HEK293 (cell line): ENCODE results near the gene DOCK9.
A peak's percentile ranks its signal among the peaks of the same experiment; 100 is the strongest.

Experiments
- CTCF ChIA-PET: fragments of 350-600 bp; formaldehyde crosslinking; extraction: SDS; loops from one replicate; lab custom pipeline; 2021; ENCODE audit warnings: antibody characterized with exemption; lab: Yijun Ruan, JAX
- POLR2A ChIA-PET: fragments of 300-600 bp; formaldehyde crosslinking; extraction: SDS; loops from one replicate; lab custom pipeline; 2020; ENCODE audit warnings: antibody characterized with exemption, inconsistent platforms; lab: Yijun Ruan, JAX
- H3K27ac ChIP-seq: fragments of 200-500 bp; sonication (Bioruptor generic); 2 replicates; pipeline ENCODE4 v1.5.1; 2014; ENCODE audit warnings: low read depth, low read length, control low read depth, inconsistent platforms; ENCODE audit errors: extremely low read depth
- H3K36me3 ChIP-seq, 2 experiments: fragments of 200-500 bp in 1 of 2; sonication (Bioruptor generic) in 1 of 2; 1 replicate in 1 of 2; 2 replicates in 1 of 2; pipeline ENCODE4 v1.5.1; 2014 to 2017; ENCODE audit warnings: inconsistent platforms in 2 of 2, low read length in 2 of 2; ENCODE audit not compliant: control insufficient read depth in 2 of 2, insufficient read depth in 1 of 2
- H3K4me1 ChIP-seq: fragments of 200-500 bp; sonication (Bioruptor generic); 2 replicates; pipeline ENCODE4 v1.5.1; 2014; ENCODE audit warnings: mild to moderate bottlenecking, low read length, inconsistent platforms; ENCODE audit not compliant: control insufficient read depth, insufficient read depth
- H3K4me3 ChIP-seq: 2 replicates; pipeline ENCODE4 v1.5.1; 2011; ENCODE audit warnings: low read depth, mild to moderate bottlenecking, control low read depth, low read length, moderate library complexity
- H3K9me3 ChIP-seq: fragments of 200-500 bp; sonication (Bioruptor generic); 2 replicates; pipeline ENCODE4 v1.5.1; 2014; ENCODE audit warnings: low read depth, low read length, inconsistent platforms; ENCODE audit not compliant: control insufficient read depth, insufficient read depth
- GLI2 ChIP-seq: fragments of 450-650 bp; formaldehyde crosslinking; IDR thresholded peaks from 2 replicates; pipeline ENCODE4; 2017; ENCODE audit warnings: missing biosample characterization, missing genetic modification characterization, low read depth, borderline replicate concordance
- KLF9 ChIP-seq: fragments of 450-650 bp; formaldehyde crosslinking; IDR thresholded peaks from 2 replicates; pipeline ENCODE4 v1.5.1; 2016; ENCODE audit warnings: missing biosample characterization, missing genetic modification characterization, low read depth
- MYNN ChIP-seq: fragments of 450-650 bp; formaldehyde crosslinking; IDR thresholded peaks from 2 replicates; pipeline ENCODE4 v1.5.1; 2016; ENCODE audit warnings: missing biosample characterization, missing genetic modification characterization, borderline replicate concordance
- ZIC2 ChIP-seq: fragments of 450-650 bp; formaldehyde crosslinking; IDR thresholded peaks from 2 replicates; pipeline ENCODE4 v1.5.1; 2016; ENCODE audit warnings: missing biosample characterization, missing genetic modification characterization
- ZNF266 ChIP-seq: fragments of 450-650 bp; formaldehyde crosslinking; IDR thresholded peaks from 2 replicates; pipeline ENCODE4 v1.5.1; 2016; ENCODE audit warnings: missing biosample characterization, missing genetic modification characterization, low read depth
- ZNF366 ChIP-seq: fragments of 450-650 bp; formaldehyde crosslinking; conservative IDR thresholded peaks from 2 replicates; pipeline ENCODE4 v1.5.1; 2016; ENCODE audit warnings: missing biosample characterization, missing genetic modification characterization
- ZNF501 ChIP-seq: fragments of 450-650 bp; formaldehyde crosslinking; IDR thresholded peaks from 2 replicates; pipeline ENCODE4 v1.5.1; 2016; ENCODE audit warnings: missing biosample characterization, missing genetic modification characterization
- ZNF510 ChIP-seq: fragments of 450-650 bp; formaldehyde crosslinking; IDR thresholded peaks from 2 replicates; pipeline ENCODE4 v1.5.1; 2018; ENCODE audit warnings: mild to moderate bottlenecking, missing genetic modification characterization, missing biosample characterization; ENCODE audit not compliant: insufficient replicate concordance
- ZNF548 ChIP-seq: fragments of 450-650 bp; formaldehyde crosslinking; IDR thresholded peaks from 2 replicates; pipeline ENCODE4 v1.5.1; 2016; ENCODE audit warnings: missing biosample characterization, missing genetic modification characterization
- ZNF558 ChIP-seq: fragments of 450-650 bp; formaldehyde crosslinking; IDR thresholded peaks from 2 replicates; pipeline ENCODE4 v1.5.1; 2016; ENCODE audit warnings: missing biosample characterization, missing genetic modification characterization
- ZNF561 ChIP-seq: fragments of 450-650 bp; IDR thresholded peaks from 2 replicates; pipeline ENCODE4 v1.5.1; 2018; ENCODE audit warnings: missing biosample characterization, missing genetic modification characterization, borderline replicate concordance
- ZNF701 ChIP-seq: fragments of 450-650 bp; formaldehyde crosslinking; IDR thresholded peaks from 2 replicates; pipeline ENCODE4 v1.5.1; 2016; ENCODE audit warnings: missing biosample characterization, missing genetic modification characterization
- ZNF768 ChIP-seq: fragments of 450-650 bp; formaldehyde crosslinking; IDR thresholded peaks from 2 replicates; pipeline ENCODE4 v1.5.1; 2018; ENCODE audit warnings: missing biosample characterization, mild to moderate bottlenecking, missing genetic modification characterization
- ZNF777 ChIP-seq: fragments of 450-650 bp; formaldehyde crosslinking; IDR thresholded peaks from 2 replicates; pipeline ENCODE4 v1.5.1; 2017; ENCODE audit warnings: missing biosample characterization, missing genetic modification characterization, borderline replicate concordance
- ZSCAN23 ChIP-seq: fragments of 450-650 bp; formaldehyde crosslinking; IDR thresholded peaks from 2 replicates; pipeline ENCODE4 v1.5.1; 2016; ENCODE audit warnings: missing biosample characterization, missing genetic modification characterization
- TF ChIP-seq, protein P1 (sequence below): fragments of 450-650 bp; formaldehyde crosslinking; IDR thresholded peaks from 2 replicates; pipeline ENCODE4 v1.5.1; 2016; ENCODE audit warnings: missing biosample characterization, missing genetic modification characterization
- TF ChIP-seq, protein P2 (sequence below): fragments of 450-650 bp; formaldehyde crosslinking; IDR thresholded peaks from 2 replicates; pipeline ENCODE4 v1.5.1; 2016; ENCODE audit warnings: missing biosample characterization, missing genetic modification characterization
- TF ChIP-seq, protein P3 (sequence below): fragments of 450-650 bp; formaldehyde crosslinking; IDR thresholded peaks from 2 replicates; pipeline ENCODE4 v1.5.1; 2016; ENCODE audit warnings: missing biosample characterization, missing genetic modification characterization
- TF ChIP-seq, protein P4 (sequence below): fragments of 450-650 bp; formaldehyde crosslinking; IDR thresholded peaks from 2 replicates; pipeline ENCODE4 v1.5.1; 2016; ENCODE audit warnings: missing biosample characterization, missing genetic modification characterization

DOCK9 gene

DNA sequence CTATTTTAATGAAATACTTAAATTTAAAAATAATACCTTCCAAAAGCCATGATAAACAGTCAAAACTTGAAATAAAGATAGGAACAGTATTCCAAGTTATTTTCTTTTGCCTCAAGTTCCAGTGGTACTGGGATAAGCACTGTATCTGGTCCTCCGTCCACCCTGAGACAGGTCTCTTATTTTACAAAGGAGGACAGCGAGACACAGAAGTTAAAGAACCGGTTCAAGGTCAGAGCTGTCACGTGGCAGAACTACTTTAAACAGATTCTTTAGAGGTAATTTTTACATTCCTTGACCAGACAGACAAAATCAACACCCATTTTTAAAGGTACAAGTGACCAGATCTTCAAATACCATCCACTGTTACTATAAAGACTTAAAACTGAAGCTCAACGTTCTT is 10.4 kb upstream of the DOCK9 start:
- POLR2A ChIA-PET: no interaction called here
- Histone ChIP-seq H3K4me1 (0 out of 2 replicates have a peak, but pooled peaks cover 2% of the 10 kb centered on the region), H3K4me3 (no peak overlapping the region), H3K27ac (no peak overlapping the region), H3K36me3 (no peaks in the 10 kb centered on the region), H3K9me3 (no peaks in the 10 kb centered on the region)
- CTCF ChIA-PET: no interaction called here
- no peak for TF ChIP-seq ZNF558 (tag by site-specific recombination)
- no peak for TF ChIP-seq ZNF768 (tag by site-specific recombination)
- no peak for TF ChIP-seq MYNN (tag by site-specific recombination)
- no peak for TF ChIP-seq ZSCAN23 (tag by site-specific recombination)
- TF ChIP-seq, protein P1, sequence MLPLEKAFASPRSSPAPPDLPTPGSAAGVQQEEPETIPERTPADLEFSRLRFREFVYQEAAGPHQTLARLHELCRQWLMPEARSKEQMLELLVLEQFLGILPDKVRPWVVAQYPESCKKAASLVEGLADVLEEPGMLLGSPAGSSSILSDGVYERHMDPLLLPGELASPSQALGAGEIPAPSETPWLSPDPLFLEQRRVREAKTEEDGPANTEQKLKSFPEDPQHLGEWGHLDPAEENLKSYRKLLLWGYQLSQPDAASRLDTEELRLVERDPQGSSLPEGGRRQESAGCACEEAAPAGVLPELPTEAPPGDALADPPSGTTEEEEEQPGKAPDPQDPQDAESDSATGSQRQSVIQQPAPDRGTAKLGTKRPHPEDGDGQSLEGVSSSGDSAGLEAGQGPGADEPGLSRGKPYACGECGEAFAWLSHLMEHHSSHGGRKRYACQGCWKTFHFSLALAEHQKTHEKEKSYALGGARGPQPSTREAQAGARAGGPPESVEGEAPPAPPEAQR (tag by site-specific recombination): no peak
- TF ChIP-seq ZIC2 (tag by site-specific recombination): no peak
- TF ChIP-seq, protein P2, sequence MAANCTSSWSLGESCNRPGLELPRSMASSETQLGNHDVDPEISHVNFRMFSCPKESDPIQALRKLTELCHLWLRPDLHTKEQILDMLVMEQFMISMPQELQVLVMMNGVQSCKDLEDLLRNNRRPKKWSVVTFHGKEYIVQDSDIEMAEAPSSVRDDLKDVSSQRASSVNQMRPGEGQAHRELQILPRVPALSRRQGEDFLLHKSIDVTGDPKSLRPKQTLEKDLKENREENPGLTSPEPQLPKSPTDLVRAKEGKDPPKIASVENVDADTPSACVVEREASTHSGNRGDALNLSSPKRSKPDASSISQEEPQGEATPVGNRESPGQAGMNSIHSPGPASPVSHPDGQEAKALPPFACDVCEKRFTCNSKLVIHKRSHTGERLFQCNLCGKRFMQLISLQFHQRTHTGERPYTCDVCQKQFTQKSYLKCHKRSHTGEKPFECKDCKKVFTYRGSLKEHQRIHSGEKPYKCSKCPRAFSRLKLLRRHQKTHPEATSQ (tag by site-specific recombination): no peak
- TF ChIP-seq ZNF366 (tag by site-specific recombination): no peak
- TF ChIP-seq, protein P3, sequence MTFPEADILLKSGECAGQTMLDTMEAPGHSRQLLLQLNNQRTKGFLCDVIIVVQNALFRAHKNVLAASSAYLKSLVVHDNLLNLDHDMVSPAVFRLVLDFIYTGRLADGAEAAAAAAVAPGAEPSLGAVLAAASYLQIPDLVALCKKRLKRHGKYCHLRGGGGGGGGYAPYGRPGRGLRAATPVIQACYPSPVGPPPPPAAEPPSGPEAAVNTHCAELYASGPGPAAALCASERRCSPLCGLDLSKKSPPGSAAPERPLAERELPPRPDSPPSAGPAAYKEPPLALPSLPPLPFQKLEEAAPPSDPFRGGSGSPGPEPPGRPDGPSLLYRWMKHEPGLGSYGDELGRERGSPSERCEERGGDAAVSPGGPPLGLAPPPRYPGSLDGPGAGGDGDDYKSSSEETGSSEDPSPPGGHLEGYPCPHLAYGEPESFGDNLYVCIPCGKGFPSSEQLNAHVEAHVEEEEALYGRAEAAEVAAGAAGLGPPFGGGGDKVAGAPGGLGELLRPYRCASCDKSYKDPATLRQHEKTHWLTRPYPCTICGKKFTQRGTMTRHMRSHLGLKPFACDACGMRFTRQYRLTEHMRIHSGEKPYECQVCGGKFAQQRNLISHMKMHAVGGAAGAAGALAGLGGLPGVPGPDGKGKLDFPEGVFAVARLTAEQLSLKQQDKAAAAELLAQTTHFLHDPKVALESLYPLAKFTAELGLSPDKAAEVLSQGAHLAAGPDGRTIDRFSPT (tag by site-specific recombination): no peak

DNA sequence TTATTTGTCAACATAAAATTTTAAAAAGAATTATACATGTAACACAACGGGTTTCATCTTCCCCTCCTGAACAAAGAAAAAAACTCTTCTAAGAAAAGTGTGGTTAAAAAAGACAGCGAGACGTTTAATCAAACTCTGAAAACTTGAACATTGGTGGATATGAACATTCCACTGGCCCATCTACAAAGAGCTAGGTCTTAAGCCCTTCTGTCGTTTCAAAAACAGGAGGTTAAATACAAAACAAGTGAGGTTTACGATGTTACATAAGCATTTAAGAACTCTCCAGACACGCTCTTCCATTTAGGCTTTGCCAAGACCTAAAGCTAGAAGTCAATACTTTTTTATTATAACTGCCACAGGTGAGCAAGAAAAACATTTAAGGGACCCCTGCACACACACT is 9.4 kb upstream of the DOCK9 start:
- CTCF ChIA-PET: no interaction called here

DNA sequence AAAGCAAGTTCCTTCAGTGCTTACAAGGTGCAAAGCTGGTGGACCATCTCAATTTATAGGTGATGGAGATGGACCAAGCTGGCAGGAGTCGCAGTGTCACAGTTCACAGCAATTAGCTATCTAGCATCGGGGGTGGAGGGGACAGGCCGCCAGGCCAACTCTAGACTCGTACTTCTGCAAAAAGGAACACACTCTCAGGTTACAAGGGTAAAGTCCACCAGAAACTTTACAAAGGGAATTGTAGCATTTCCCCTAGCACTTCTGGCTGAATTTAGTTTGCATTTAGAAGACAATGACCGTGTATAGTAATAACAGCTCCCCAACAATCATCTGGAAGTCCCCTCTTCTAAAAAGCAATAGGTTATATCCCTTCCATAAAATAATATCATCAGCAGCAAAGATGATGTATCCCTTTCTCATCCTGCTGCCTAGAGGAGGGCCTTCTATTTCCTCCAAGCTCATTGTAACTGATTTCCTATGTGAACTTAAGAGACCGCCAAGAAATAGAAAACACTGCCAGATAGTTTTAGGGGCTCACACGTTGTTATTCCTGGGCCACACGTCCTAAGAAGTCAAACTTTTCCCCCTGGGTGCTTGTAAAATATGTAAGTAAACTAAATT is 8.5 kb upstream of the DOCK9 start:
- TF ChIP-seq KLF9 (tag by site-specific recombination) (no peak), ZNF548 (no peak), ZNF777 (no peak)
- TF ChIP-seq, protein P4, sequence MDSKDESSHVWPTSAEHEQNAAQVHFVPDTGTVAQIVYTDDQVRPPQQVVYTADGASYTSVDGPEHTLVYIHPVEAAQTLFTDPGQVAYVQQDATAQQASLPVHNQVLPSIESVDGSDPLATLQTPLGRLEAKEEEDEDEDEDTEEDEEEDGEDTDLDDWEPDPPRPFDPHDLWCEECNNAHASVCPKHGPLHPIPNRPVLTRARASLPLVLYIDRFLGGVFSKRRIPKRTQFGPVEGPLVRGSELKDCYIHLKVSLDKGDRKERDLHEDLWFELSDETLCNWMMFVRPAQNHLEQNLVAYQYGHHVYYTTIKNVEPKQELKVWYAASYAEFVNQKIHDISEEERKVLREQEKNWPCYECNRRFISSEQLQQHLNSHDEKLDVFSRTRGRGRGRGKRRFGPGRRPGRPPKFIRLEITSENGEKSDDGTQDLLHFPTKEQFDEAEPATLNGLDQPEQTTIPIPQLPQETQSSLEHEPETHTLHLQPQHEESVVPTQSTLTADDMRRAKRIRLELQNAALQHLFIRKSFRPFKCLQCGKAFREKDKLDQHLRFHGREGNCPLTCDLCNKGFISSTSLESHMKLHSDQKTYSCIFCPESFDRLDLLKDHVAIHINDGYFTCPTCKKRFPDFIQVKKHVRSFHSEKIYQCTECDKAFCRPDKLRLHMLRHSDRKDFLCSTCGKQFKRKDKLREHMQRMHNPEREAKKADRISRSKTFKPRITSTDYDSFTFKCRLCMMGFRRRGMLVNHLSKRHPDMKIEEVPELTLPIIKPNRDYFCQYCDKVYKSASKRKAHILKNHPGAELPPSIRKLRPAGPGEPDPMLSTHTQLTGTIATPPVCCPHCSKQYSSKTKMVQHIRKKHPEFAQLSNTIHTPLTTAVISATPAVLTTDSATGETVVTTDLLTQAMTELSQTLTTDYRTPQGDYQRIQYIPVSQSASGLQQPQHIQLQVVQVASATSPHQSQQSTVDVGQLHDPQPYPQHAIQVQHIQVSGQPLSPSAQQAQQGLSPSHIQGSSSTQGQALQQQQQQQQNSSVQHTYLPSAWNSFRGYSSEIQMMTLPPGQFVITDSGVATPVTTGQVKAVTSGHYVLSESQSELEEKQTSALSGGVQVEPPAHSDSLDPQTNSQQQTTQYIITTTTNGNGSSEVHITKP (tag by site-specific recombination): peak; percentile 13; the same call in 1 of the 2 replicates
- ChIA-PET POLR2A (no interaction called here), CTCF (interaction anchor here (0.6 kb wide), 1 partner anchor 121 kb away, joined by 3 read pairs; no protein-coding TSS in a partner anchor)
- Histone ChIP-seq H3K36me3 (no peaks in the 10 kb centered on the region), H3K4me1 (0 out of 2 replicates have a peak, but pooled peaks cover 2% of the 10 kb centered on the region), H3K4me3 (no peak overlapping the region), H3K9me3 (no peaks in the 10 kb centered on the region), H3K27ac (no peak overlapping the region)

More for the DNA sequence above, 9.4 kb upstream of the DOCK9 start:
- H3K27ac ChIP-seq: no peak overlapping the region
- H3K4me3 ChIP-seq: no peak overlapping the region
- POLR2A ChIA-PET: no interaction called here
- no peaks in the 10 kb centered on the region for H3K36me3 ChIP-seq
- no peaks in the 10 kb centered on the region for H3K9me3 ChIP-seq
- TF ChIP-seq ZNF701 (tag by site-specific recombination): no peak
- no peak for TF ChIP-seq ZNF501 (tag by site-specific recombination)
- no peak for TF ChIP-seq ZNF510 (tag by site-specific recombination)
- TF ChIP-seq GLI2 (tag by site-specific recombination): no peak
- TF ChIP-seq ZNF266 (tag by site-specific recombination): no peak
- no peak for TF ChIP-seq ZNF561
- 0 out of 2 replicates have a peak, but pooled peaks cover 2% of the 10 kb centered on the region for H3K4me1 ChIP-seq
